IPS-11a (cell line): Measurements from ENCODE around the gene PLAC9.

Source experiments
- H3K4me3 ChIP-seq: one replicate; pipeline ENCODE4 v1.5.1; 2013; ENCODE audit warnings: low read depth, low read length, control low read depth

Gene PLAC9

GRCh38 chr10:80177781-80178636 lies 45.5 kb downstream of the PLAC9 start:
- no peak overlapping the region for H3K4me3 ChIP-seq

GRCh38 chr10:80182986-80183385 lies 50.5 kb downstream of the PLAC9 start:
- H3K4me3 ChIP-seq, result no peak overlapping the region

- no peak overlapping the region for H3K4me3 ChIP-seq
These were observed 50.9 kb downstream of the PLAC9 start for GRCh38 chr10:80183436-80183835.

GRCh38 chr10:80184291-80184690 lies 51.8 kb downstream of the PLAC9 start:
- no peak overlapping the region for H3K4me3 ChIP-seq

DNA sequence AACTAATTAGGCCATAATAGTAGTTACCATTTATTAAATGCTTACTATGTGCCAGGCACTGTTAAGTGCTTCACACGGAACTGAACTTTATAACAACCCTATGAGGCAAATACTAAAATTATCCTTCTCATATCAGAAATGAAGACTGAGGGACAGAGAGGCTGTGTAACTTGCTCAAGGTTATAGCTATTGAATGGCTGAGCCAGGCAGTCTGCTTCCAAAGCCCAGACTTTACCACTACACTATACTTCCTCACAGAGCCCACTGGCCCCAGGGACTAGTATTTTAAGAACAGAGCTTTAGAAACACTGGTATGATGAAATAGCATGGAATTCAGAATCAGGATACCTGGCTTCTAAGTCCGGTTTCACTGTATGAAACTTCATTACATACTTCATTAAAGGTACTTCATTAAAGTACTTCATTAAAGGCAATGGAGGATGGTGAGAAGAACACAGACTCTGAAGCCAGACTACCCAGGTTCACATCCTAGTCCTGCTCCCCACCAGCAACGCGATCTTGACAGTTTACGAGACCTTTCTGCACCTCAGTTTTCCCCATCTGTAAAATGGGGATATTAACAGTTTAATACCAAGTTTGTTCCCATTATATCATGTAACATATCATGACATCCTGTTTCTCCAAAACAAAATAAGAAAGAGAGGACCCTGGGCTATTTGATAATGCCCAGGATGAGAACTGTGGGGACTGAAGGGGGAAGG lies 53.2 kb downstream of the PLAC9 start:
- H3K4me3 ChIP-seq, result no peak overlapping the region

DNA sequence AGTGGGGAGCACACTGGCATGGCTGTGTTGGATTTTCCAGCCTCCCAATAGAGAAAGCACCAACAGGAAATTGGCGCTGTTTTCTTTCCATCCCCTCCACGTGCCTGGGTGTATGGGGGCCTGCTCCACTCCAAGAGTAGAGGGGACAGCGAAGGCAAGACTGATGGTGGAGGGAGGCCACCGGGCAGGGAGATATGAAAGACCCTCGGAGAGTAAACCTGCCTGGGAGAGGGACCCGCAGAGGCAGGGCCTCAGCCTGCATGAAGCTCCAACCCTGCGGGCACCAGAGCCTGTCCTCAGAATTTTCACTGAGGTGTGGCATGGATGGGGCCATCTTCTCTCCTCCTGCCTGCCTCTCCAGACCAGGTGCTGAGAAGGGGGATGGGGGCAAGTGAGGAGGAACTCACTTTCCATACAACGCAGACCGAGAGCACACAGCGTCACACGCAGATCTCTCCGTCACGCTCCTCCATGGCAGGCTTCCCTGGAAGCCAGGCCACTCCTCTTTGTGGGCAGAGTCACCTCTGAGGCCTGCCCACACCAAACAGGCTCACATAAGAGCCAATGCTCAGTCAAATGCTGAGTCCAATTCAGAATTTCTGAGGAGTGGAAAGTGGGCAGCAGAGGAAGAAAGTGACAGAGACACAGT lies 54.0 kb downstream of the PLAC9 start:
- no peak overlapping the region for H3K4me3 ChIP-seq

- no peak overlapping the region for H3K4me3 ChIP-seq
These were observed 54.5 kb downstream of the PLAC9 start for GRCh38 chr10:80187060-80187459.

GRCh38 chr10:80187465-80188409 lies 55.2 kb downstream of the PLAC9 start:
- H3K4me3 ChIP-seq, result no peak overlapping the region

DNA sequence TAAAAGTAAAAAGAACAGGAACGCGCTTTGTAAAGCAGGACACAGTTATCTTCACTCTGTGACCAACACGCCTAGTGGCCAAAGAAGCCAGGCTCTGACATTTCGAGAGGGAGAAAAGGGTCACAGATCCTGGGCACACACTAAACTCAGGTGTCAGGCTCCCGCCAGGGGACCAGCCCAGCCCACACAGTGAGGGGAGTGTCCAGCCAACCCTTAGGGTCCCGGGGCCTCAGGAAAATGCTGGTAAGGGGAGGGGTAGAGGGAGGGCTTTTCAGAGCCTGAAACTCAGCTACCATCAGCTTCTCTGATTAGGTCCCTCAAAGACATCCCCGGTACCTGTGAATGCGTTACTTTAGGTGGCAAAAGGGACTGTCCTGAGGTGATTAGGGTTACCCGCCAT lies 56.2 kb downstream of the PLAC9 start:
- no peak overlapping the region for H3K4me3 ChIP-seq

DNA sequence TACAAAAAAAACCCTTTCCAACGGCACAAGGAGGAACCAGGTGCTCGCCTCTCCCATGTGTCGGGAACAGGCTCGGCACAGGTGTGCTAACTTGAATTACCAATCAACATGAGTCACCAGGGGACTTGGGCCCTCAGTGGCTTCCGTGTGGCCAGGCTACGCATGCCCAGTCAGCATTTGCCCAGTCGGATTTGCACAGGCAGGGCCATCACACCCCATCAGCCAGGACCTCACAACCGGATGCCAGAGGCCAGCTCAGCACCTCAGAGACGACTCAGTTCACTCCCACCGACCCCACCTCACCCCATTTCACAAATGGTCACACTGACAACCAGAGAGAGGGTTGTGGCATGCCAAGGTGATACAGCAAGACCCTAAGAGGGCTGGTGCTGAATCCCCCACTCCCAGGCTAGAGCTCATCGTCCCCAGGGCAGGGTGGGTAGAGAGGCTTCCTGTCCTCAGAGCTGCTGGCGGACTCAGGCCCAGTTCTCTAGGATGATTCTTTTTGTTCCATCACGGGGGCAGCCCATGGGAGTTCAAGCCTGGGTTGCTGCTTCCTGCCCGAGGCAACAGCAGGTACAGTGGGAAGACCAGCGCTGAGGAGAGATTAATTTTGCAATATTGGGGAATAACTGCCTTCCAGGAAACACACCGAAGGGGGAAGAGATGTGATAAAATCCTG lies 59.2 kb downstream of the PLAC9 start:
- H3K4me3 ChIP-seq, result no peak overlapping the region

- H3K4me3 ChIP-seq, result no peak overlapping the region
These were observed 60.0 kb downstream of the PLAC9 start for GRCh38 chr10:80192553-80192952.

- no peak overlapping the region for H3K4me3 ChIP-seq
These were observed 62.0 kb downstream of the PLAC9 start for GRCh38 chr10:80194373-80195045.
